Measurements from ENCODE around the gene ACOX3.
"Not testable (repeated sequence)": the region's sequence is repeated elsewhere in the genome, so short reads cannot be mapped to it uniquely, and the experiment has no call there.

Gene ACOX3

DNA sequence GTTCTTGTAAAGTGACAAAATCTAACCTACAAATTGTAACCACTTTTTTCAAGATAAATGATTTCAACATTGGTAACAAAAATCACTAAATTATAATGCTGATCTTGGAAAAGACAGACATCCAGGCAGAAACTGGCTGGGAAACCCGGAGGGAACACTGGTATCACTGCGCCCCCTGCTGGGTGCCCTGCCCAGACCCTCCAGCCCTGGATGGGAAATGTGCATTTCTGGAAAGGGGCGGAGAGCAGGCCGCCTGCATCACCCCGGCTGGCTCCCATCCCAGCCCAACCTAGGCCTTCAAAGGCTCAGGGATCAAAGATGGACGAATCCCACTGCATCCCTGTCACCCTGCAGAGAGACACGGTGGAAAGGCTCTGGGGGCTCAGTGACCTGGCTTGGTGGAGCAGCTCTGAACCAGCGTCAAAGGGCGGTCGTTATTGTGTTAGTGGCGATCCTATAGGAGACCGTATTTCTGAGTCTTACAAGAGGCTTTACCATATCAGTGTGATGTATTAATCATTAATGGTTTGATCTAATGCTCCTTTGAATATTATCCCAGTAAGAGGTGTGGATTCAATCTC lies 37.3 kb downstream of the ACOX3 start:
- DNase-seq = peak; percentile 50

DNA sequence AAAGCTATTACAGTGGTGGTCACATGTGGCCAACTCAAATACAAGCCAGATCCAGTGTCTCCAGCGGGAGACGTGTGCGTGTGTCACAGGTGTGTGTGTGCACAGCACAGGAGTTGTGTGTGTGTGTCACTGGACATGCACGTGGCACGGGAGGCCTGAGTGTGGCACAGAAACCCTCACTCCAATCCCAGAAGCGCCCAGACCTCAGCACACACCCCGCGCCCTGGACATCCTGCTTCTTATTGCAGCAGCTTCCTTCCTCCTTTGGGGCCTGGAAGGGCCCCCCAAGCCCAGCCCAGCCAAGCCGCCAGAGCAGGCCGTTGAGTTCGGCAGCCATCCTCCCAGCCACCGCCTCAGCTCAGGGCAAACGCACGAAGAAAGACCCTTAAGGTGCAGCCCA lies 37.9 kb downstream of the ACOX3 start:
- no peak for DNase-seq

DNA sequence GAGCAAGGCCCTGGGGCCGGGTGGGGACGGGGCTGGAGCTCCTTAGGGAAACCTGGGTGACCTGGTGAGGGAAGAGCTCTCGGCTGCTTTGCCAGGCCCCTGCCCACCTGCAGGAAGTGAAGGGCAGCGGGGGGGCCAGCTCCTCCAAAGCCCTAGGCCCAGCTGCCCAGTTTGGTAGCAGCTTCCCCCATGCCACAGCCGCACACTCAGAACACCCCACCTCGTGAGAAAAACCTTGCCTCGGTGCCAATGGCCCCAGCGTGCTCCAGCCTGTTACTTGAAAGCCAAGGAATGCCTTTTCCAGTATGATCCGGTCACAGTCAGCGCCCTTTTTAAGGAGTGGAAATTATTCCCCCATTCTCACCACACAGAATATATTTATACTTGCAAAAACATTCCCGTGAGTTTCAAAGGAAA lies 38.3 kb downstream of the ACOX3 start:
- no peak for DNase-seq

DNA sequence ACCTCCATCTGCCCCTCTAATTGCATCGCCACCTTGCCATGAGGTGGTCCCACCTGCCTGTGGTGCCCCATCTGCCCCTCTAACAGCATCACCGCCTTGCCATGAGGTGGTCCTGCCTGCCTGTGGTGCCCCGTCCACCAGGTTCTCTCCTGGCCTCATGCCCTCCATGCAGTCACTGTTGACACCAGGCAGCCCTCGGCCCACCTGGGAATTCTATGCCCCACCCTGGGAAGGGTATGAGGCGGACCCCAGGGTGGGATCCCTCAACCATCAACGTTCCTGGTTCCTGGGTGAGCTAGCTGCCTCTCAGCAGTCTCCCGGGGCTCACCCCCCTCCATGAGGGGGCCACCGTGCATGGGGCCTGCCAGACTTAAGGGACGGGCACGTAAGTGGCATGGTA lies 38.9 kb downstream of the ACOX3 start:
- DNase-seq = no peak

- no peak for DNase-seq
Observed at GRCh38 chr4:8400632-8401325, 39.7 kb downstream of the ACOX3 start.

GRCh38 chr4:8399298-8399697 lies 41.2 kb downstream of the ACOX3 start:
- no peak for DNase-seq

DNA sequence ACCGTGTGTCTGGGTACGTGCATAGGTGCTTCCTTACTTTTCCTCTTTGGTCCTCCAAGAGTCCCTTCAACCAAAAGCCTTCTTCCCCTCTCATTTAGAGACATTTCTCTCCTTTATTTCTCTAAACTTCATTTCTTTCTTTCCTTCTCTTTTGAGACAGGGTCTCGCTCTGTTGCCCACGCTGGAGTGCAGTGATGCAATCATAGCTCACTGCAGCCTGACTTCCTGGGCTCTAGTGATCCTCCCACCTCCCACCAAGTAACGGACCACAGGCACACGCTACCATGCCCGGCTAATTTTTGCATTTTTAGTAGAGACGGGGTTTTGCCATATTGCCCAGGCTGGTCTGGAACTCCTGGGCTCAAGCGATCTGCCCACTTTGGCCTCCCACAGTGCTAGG lies 42.2 kb downstream of the ACOX3 start:
- no peak for DNase-seq

DNA sequence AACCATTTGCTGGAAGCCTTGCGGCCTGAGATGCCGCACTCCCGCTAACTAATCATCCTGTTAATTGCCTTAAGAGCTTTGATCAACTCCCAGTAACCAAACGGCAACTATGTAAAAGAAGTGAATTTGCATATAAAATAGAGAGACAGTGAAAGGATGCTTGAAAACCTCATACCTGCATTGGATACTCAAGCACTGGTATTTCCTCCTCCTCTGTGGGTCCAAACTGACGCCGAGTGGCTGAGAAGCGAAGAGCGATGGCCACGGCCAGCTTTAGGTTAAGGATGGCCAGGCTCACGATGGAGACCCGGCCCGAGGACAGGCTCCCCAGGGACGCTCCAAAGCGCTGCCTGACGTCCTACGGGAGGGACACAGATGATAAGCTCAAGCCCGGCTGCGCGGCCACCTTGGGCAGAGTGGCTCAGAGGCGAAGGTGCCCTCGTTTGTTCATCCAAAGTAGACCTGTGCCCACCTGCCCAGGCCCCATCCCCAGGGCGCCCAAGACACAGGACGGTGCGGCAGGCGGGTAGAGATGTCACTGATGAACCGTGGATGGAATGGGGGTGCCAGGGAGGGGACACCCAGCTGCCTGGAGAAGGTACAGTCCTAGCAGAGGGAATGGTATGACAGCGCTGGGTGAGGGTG lies 43.6 kb downstream of the ACOX3 start:
- no peak for DNase-seq

GRCh38 chr4:8395504-8396296 lies 44.8 kb downstream of the ACOX3 start:
- no peak for DNase-seq

- no peak for DNase-seq
Observed at GRCh38 chr4:8394806-8395205, 45.7 kb downstream of the ACOX3 start.

- DNase-seq = no peak
Observed at GRCh38 chr4:8394061-8394519, 46.4 kb downstream of the ACOX3 start.

- no peak for DNase-seq
Observed at GRCh38 chr4:8393593-8394038, 46.9 kb downstream of the ACOX3 start.

DNA sequence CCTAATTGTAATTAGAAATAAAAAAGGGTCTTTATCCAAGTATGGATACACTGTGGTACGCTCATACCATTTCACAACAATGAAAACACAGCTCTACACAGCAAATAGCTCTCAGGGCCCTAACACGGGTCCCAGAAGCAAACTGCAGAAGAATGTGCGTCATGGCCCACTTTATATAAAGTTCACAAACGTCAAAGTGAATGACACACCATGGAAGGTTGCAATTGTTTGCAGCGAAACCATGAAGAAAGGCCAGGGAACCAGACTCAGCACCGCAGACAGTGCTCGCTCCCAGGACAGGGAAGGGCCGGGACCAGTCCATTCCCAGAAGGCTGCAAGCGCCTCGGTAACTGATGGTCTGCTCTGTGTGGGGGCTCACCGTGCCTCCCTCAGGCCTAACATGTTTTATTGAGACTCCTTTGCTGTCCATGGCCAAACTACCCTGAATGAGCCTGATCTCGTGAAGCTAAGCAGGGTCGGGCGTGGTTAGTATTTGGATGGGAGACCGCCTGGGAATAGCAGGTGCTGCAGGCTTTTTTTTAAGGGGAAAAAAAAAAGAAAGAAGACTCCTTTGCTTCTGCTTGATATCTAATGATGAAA lies 47.8 kb downstream of the ACOX3 start:
- no peak for DNase-seq

DNA sequence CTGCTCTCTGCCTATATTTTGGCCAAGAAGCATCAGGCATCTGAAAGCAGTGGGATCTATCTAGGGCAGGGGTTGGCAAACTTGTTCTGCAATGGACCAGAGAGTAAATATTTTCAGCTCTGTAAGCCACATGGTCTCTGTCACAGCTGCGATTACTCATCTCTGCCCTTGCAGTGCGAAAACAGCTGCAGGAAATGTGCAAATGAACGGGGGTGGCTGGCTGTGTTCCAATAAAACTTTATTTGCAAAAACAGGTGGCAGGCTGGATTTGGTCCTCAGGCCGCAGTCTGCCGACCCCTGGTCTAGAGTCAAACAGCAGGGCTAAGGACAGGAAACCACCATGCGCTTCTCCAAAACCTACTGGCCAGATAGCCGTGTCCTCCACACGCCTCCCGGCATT lies 48.6 kb downstream of the ACOX3 start:
- DNase-seq = no peak

GRCh38 chr4:8391071-8391470 lies 49.5 kb downstream of the ACOX3 start:
- no peak for DNase-seq

GRCh38 chr4:8390577-8390976 lies 49.9 kb downstream of the ACOX3 start:
- DNase-seq = no peak

DNA sequence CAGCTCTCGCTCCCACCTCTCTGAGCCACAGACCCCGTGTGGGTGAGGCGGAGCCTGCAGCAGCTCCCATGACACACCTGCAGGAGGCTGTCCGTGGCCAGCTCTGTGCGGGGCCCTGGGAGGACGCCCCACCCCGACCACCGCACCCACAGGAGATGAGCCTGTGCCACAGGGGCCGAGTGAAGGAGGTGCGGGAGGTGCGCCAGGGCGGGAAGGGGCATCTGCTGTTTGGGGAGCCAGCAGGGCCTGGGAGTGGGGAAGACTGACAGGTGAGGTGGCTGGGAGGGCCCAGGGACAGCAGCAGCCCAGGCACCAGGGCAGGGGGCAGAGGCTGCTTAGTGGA lies 52.0 kb downstream of the ACOX3 start:
- no peak for DNase-seq

GRCh38 chr4:8387615-8388527 lies 52.7 kb downstream of the ACOX3 start:
- DNase-seq = no peak

DNA sequence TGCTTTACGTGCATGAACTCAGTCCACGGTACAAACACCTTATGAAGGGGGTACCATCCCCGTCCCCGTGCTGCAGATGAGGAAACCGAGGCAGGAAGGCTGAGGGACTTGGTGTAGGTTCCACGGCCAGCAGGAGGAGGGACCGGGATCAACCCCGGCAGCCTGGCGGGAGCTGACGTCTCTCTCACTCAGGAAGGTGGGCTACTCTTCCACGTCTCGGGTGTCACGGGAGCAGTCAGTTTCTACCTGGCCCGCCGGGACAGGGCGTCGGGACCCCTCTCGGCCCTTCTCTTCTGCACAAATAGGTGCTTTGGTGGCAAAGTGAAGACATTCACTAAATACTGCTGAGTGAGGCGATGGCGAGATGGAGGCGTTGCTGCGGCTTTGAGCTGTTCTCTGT lies 53.3 kb downstream of the ACOX3 start:
- DNase-seq = no peak

GRCh38 chr4:8386731-8387130 lies 53.8 kb downstream of the ACOX3 start:
- DNase-seq = no peak

GRCh38 chr4:8386131-8386530 lies 54.4 kb downstream of the ACOX3 start:
- DNase-seq = not testable (repeated sequence)

GRCh38 chr4:8385611-8386010 lies 54.9 kb downstream of the ACOX3 start:
- DNase-seq = no peak
